CD4-positive, alpha-beta T cell treated with Interleukin-6 for 4 hours (primary cell): ENCODE measurements around the gene POLR3A.
A peak's percentile ranks its signal among the peaks of the same experiment; 100 is the strongest.

Experiments used
- DNase-seq: peaks from one replicate; pipeline ENCODE4 v3.0.0-alpha.2; 2020; ENCODE audit warnings: mixed read lengths

The POLR3A gene

GRCh38 chr10:78045856-78046255 lies 16.5 kb upstream of the POLR3A start:
- no peak for DNase-seq

GRCh38 chr10:78045237-78045636 lies 15.9 kb upstream of the POLR3A start:
- DNase-seq: no peak

GRCh38 chr10:78044699-78045098 lies 15.4 kb upstream of the POLR3A start:
- DNase-seq: no peak

- no peak for DNase-seq
Measured at GRCh38 chr10:78044179-78044578, 14.9 kb upstream of the POLR3A start.

GRCh38 chr10:78042752-78043104 lies 13.4 kb upstream of the POLR3A start:
- DNase-seq: no peak

GRCh38 chr10:78042058-78042751 lies 12.9 kb upstream of the POLR3A start:
- DNase-seq: no peak

- DNase-seq: no peak
Measured at GRCh38 chr10:78041170-78042057, 12.1 kb upstream of the POLR3A start.

GRCh38 chr10:78039743-78040142 lies 10.4 kb upstream of the POLR3A start:
- no peak for DNase-seq

GRCh38 chr10:78038791-78039547 lies 9.7 kb upstream of the POLR3A start:
- DNase-seq: no peak

- DNase-seq: no peak
Measured at GRCh38 chr10:78038105-78038504, 8.8 kb upstream of the POLR3A start.

GRCh38 chr10:78035933-78036583 lies 6.7 kb upstream of the POLR3A start:
- no peak for DNase-seq

- DNase-seq: no peak
Measured at GRCh38 chr10:78035437-78035836, 6.1 kb upstream of the POLR3A start.

GRCh38 chr10:78035025-78035424 lies 5.7 kb upstream of the POLR3A start:
- no peak for DNase-seq

GRCh38 chr10:78033637-78034470 lies 4.5 kb upstream of the POLR3A start, which contains the start of gene RPS24:
RPS24 (plus strand) TSS chr10:78033863; CDS start chr10:78033902, 39 bp downstream.
- DNase-seq: peak; percentile 97

GRCh38 chr10:78033387-78033636 lies 4.0 kb upstream of the POLR3A start:
- no peak for DNase-seq

- DNase-seq: no peak
Measured at GRCh38 chr10:78028438-78029268, 662 bp downstream of the POLR3A start.

- DNase-seq: no peak
Measured at GRCh38 chr10:78025685-78026364, 3.5 kb downstream of the POLR3A start.

GRCh38 chr10:78023741-78024140 lies 5.6 kb downstream of the POLR3A start:
- no peak for DNase-seq

- DNase-seq: no peak
Measured at GRCh38 chr10:78021201-78021600, 8.1 kb downstream of the POLR3A start.

- DNase-seq: no peak
Measured at GRCh38 chr10:78019264-78019663, 10.1 kb downstream of the POLR3A start.

GRCh38 chr10:78017856-78018255 lies 11.5 kb downstream of the POLR3A start:
- no peak for DNase-seq
